ENCODE data around the gene PRSS1. TPM values are rescaled to one million over a fixed set of nuclear protein-coding genes. Genes with fewer than 3 reads are reported as not detected.
"Not testable (repeated sequence)": the region's sequence is repeated elsewhere in the genome, so short reads cannot be mapped to it uniquely, and the experiment has no call there.

PRSS1 gene
- 1 to 10 TPM in 1 of 4 donors, not detected in 3; 1.0 TPM for total RNA-seq

DNA sequence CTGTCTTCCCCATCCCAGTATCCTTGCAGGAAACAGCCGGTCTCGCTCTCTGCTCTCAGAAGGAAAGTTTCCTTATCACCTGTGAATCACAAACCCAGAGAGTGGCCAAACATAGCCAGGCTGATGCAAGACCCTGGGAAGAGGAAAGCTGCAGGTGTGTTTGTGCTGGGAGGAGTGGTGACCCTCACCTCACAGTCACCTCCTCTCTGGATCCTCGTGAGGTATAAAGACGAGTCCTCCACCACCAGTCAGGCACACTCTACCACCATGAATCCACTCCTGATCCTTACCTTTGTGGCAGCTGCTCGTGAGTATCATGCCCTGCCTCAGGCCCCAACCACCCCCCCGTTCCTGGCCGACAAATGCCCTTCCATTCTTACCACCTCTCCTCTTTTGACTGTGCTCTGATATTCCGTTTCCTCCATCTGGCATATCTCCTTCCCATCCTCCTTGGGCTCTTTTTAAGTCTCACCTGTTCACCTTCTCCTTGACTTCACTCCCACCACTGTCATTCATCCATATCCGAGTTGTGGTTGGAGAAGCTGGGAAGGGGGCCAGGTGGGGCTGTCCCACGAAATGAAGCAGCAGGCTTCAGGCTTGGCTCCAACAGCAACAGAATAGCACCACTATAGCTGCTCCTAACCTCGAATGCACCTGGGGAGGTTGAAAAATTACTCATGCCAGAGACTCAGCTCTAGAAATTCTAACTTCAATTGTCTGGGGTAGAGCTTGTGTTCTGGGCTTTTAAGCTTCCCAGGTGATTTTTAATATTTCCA lies at the start of gene PRSS1:
Gene PRSS1, plus strand, starts transcription at position 255 of the 776 bp plus-strand sequence. Its CDS starts 13 bp downstream, at position 268.
- Histone ChIP-seq H3K9me3 (no peaks in the 10 kb centered on the region), H3K36me3 (no peaks in the 10 kb centered on the region), H3K27ac (no peak within 1 kb of the TSS), H3K4me3 (no peak within 1 kb of the TSS), H3K27me3 (no peaks in the 10 kb centered on the region), H3K4me1 (no peaks in the 10 kb centered on the region)
- intact Hi-C loops (cut with DNase I; ENCODE audit: low total_unique reads) = no loop called here
- no peak for TF ChIP-seq POLR2A (IDR thresholded peaks at IDR 0.05)
- TF ChIP-seq, protein P1, sequence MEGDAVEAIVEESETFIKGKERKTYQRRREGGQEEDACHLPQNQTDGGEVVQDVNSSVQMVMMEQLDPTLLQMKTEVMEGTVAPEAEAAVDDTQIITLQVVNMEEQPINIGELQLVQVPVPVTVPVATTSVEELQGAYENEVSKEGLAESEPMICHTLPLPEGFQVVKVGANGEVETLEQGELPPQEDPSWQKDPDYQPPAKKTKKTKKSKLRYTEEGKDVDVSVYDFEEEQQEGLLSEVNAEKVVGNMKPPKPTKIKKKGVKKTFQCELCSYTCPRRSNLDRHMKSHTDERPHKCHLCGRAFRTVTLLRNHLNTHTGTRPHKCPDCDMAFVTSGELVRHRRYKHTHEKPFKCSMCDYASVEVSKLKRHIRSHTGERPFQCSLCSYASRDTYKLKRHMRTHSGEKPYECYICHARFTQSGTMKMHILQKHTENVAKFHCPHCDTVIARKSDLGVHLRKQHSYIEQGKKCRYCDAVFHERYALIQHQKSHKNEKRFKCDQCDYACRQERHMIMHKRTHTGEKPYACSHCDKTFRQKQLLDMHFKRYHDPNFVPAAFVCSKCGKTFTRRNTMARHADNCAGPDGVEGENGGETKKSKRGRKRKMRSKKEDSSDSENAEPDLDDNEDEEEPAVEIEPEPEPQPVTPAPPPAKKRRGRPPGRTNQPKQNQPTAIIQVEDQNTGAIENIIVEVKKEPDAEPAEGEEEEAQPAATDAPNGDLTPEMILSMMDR (IDR thresholded peaks at IDR 0.05) = no peak
- no peak for DNase-seq

DNA sequence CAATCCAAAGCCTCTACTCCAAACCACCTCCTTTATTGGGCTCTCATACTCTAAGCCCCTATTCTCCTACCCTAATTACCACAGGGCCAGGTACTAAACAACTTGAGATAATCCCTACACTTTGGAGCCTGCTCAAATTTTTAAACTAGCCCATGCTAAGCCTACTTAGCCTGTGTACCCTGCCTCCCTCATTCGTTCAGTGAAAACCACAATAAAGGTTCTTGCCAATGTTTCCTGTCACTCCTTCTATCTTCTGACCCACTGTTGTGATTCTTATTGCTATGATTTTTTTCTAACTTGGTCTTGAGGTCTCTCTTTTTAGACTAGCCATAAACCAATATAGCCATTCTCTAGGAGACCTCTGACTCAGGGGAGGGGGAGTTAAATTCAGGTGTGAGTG lies 48.3 kb upstream of the PRSS1 start:
- DNase-seq; H3K27ac ChIP-seq; H3K4me3 ChIP-seq; H3K4me1 ChIP-seq; intact Hi-C loops (cut with DNase I; ENCODE audit: low total_unique reads); H3K9me3 ChIP-seq; H3K36me3 ChIP-seq; H3K27me3 ChIP-seq: not testable (repeated sequence)

DNA sequence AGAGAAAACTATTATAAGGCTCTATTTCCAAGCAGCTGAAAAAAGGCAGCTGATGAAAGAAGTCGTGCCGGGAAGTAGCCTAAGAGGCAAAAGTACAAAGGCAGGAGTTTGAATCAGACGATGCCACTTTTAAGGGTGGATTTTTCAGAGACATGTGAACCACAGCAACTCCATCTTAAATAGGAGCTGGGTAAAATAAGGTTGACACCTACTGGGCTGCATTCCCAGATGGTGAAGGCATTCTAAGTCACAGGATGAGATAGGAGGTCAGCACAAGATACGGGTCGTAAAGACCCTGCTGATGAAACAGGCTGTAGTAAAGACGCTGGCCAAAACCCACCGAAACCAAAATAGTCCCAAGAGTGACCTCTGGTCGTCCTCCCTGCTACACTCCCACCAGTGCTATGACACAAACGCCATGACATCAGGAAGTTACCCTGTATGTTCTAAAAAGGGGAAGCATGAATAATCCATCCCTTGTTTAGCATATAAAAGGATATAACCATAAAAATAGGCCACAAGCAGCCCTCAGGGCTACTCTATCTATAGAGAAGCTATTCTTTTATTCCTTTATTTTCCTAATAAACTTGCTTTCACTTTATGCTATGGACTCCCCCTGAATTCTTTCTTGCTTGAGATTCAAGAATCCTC lies 45.5 kb upstream of the PRSS1 start:
- DNase-seq = no peak
- Histone ChIP-seq H3K27me3 (no peaks in the 10 kb centered on the region), H3K27ac (no peak overlapping the region), H3K36me3 (no peaks in the 10 kb centered on the region), H3K4me3 (no peak overlapping the region), H3K9me3 (no peaks in the 10 kb centered on the region), H3K4me1 (no peaks in the 10 kb centered on the region)
- TF ChIP-seq, protein P1 (IDR thresholded peaks at IDR 0.05) = no peak
- TF ChIP-seq POLR2A (IDR thresholded peaks at IDR 0.05) = no peak
- intact Hi-C loops (cut with DNase I; ENCODE audit: low total_unique reads) = no loop called here

DNA sequence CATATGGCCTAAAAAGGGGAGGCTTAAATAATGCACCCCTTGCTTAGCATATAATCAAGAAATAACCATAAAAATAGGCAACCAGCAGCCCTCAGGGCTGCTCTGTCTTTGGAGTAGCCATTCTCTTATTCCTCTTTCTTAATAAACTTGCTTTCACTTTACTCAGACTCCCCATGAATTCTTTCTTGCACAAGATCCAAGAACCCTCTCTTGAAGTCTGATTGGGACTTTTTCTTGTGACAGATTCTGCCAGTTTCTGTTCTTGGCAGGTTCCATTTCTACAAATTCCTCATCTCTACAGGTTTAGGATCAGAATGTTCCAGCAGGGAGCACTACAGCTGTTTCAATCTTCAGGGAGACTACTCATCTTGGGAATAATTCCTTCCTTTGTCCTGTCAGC lies 40.5 kb upstream of the PRSS1 start:
- DNase-seq; H3K4me1 ChIP-seq; H3K9me3 ChIP-seq; H3K27ac ChIP-seq; intact Hi-C loops (cut with DNase I; ENCODE audit: low total_unique reads); H3K36me3 ChIP-seq; H3K27me3 ChIP-seq; H3K4me3 ChIP-seq: not testable (repeated sequence)

DNA sequence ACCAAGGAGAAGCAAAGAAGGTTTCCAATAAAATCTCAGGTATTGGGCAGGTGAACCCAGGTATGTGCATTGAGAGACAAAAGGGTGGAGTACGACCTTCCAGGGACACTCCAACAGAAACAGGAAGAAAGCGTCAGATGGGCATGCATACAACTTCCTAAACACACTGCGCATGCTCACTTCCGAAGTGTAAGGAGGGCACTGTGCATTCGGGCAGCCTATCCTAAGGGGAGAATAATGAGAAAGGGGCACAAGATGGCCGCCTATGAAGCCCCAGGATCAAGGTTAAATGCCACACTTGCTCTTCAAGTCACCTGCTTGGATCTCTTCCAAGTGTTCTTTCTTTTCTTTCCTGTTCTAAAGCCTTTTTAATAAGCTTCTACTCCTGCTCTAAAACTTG lies 39.4 kb upstream of the PRSS1 start:
- Histone ChIP-seq H3K27me3 (no peaks in the 10 kb centered on the region), H3K4me1 (no peaks in the 10 kb centered on the region), H3K4me3 (no peak overlapping the region), H3K9me3 (no peaks in the 10 kb centered on the region), H3K27ac (no peak overlapping the region), H3K36me3 (no peaks in the 10 kb centered on the region)
- TF ChIP-seq POLR2A (IDR thresholded peaks at IDR 0.05) = no peak
- TF ChIP-seq, protein P1 (IDR thresholded peaks at IDR 0.05) = no peak
- no peak for DNase-seq
- intact Hi-C loops (cut with DNase I; ENCODE audit: low total_unique reads) = no loop called here

DNA sequence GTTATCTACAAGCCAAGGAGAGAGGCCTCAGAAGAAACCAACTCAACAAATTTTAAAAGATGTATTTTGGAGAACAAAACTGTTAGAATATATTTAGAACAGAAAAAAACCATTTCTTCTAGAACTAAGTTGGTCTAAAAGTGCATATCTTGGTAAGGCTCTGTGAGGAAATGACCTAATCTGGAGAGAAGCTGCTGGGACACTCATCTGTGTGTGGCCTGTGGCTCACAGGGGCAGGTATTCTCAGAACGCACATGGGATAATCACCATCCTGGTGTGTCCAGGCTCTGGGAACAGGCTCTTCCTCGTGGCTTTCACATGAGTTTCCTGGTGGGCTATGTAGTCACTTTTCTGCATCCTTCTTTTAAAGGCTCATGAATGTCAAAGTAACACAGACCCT lies 38.1 kb upstream of the PRSS1 start:
- no peak for TF ChIP-seq POLR2A (IDR thresholded peaks at IDR 0.05)
- TF ChIP-seq, protein P1 (IDR thresholded peaks at IDR 0.05) = no peak
- H3K27me3 ChIP-seq = no peaks in the 10 kb centered on the region
- no peaks in the 10 kb centered on the region for H3K4me1 ChIP-seq
- intact Hi-C loops (cut with DNase I; ENCODE audit: low total_unique reads) = no loop called here
- H3K27ac ChIP-seq = no peak overlapping the region
- H3K9me3 ChIP-seq = no peaks in the 10 kb centered on the region
- no peak for DNase-seq
- no peaks in the 10 kb centered on the region for H3K36me3 ChIP-seq
- no peak overlapping the region for H3K4me3 ChIP-seq

Measured in uterus (tissue), 4 donors.